GM18508 (cell line): ENCODE results near the gene LTA4H.

Experiments used
- ATAC-seq: cut with Tn5 transposase; IDR thresholded peaks from one replicate; pipeline ENCODE4 v1.9.1; 2021; ENCODE audit warnings: moderate number of reproducible peaks; ENCODE audit not compliant: insufficient read depth, unreplicated experiment

LTA4H gene

GRCh38 chr12:96060041-96060440 is 24.7 kb upstream of the LTA4H start:
- no peak for ATAC-seq

DNA sequence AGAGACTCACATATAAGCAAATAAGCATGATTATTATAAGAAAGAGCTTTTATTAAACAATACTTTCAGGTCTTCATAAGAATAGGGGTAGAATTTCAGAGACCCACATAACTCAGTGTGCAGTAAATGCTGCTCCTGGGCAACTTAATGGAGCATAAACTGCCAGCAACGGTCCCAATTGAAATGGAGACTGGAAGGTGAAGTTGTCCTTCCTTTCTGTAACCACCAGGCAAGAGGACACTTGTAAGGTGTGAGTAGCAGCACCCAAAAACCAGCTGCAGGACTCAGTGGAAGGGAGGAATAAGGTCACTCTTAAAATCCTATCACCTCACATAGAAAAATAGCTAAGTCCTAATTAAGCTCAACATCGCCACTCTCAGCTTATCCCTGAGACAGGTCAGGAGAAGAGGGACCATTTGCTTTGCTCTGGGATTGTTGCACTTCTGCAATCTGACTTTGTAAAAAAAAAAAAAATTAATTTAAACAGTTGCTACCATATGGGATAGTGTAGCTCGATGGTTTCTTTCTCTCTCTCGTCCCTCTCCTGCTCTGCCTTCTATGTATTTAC is 22.7 kb upstream of the LTA4H start:
- ATAC-seq = no peak

DNA sequence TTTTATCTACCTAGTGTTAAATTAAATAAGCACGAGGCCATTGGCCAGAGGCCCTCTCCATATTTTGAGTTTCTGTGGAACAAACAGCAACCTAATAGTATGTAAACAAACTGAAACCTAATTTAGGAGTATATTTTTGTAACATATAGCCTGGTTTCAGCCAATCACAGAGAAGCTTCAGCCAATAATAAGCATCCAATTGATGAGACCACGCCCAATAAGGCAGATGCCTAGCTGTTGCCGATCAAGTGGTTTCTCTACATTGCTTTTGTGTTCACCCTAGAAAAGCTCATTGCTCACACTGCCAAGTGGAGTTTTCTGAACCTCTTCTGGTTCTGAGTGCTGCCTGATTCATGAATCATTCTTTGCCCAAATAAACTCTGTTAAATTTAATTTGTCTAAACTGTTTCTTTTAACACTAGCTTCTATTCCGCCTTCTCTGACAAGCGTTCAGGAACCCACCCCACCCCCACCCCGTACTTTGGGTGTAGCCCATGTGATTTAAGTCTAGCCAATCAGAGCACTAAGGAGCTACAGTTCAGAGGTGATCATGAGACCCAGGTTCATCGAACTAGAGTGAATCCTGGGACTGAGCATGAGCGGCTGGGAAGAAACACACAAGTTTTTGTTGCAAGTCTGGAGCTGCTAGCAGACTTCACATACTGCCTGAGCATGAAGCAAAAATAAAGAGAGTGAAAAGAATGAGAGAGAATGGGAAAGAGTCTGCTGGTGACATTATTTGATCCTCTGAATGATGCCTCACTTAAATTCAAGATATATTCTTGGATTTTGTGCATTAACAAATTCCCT is 21.5 kb upstream of the LTA4H start:
- ATAC-seq = no peak

GRCh38 chr12:96054244-96054610 is 18.8 kb upstream of the LTA4H start:
- no peak for ATAC-seq

- ATAC-seq = no peak
Observed at GRCh38 chr12:96053476-96054243, 18.3 kb upstream of the LTA4H start.

DNA sequence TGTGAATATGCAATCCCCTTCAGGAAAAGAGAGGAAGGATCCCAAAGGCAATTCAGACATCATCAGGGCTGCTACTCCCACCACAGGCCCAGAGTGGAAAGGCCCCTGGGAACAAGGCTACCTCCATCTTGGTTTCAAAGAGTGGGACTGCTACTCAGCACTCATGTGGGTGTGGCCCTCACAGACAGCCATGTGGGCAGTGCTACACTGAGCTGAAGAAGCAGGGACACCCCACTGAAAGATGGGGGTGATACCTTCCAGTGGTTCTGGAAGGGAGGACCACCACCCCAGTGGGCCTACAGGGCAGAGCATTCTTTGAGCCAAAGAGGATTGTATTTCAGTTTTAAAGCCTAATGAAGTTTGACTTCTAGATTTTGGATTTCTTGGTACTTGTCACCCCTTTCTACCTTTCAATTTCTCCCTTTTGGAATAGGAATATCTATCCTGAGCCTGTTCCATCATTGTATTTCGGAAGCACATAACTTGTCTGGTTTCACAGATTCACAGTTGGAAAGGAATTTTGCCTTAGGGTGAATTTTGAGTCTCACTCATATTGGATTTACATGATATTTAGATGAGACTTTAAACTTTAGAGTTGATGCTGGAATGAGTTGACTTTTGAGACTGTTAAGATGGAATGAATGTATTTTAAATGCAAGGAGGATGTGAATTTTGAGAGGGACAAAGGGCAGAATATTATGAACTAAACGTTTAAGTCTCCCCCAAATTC is 16.5 kb upstream of the LTA4H start:
- ATAC-seq = no peak

DNA sequence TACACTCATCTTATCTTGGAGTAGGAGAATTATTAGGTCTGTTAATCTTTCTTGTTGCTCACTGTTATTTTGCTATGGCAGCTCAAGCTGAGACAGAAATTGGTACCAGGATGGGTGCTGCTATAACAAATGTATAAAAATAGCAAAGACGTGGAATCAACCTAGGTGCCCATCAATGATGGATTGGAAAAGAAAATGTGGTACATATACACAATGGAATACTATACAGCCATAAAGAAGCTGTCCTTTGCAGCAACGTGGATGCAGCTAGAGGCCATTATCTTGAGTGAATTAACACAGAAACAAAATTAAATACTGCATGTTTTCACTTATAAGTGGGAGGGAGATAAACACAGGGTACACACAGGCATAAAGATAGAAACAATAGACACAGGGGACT is 14.8 kb upstream of the LTA4H start:
- ATAC-seq = no peak

DNA sequence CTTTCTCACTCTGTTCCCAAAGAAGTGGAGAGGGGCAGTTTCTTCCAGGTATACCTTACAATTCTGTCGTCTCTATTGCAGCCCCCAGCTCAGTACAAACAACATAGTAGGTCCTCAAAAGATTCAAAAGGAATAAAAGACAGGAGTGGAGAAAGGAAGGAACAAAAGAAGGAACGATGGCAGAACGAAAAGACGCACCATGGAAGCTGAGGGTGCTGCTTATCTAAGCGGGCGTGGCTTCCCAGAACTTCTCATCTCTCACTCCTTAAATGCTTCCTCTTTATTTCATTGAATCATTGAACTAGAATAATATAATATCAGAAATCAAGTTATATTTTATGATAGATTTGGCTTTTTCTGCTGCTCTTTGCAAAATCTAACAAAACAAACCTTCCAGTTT is 13.7 kb upstream of the LTA4H start:
- ATAC-seq = no peak

DNA sequence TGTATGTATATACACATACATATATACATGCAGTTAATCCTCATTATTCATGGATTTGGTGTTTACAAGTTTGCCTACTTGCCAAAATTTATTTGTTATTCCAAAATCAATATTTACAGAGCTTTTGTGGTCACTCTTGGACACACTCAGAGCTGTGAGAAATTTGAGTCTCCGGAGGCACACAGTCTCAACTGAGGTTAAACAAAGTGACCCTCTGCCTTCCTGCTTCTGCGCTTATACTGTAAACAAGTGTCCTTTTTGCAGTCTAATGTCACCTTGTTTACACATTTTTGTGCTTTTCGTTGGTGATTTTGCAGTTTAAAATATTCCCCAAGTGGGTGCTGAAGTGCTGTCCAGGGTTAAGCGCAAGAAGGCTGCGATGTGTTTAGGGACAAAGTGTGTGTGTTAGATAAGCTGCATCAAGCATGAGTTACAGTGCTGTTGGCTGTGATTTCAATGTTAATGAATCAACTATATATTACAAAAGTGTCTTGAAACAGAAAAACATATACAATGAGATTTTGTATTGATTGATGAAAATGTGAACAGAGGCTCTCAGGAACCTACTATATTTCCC is 13.1 kb upstream of the LTA4H start:
- ATAC-seq = no peak

GRCh38 chr12:96047229-96048211 is 12.1 kb upstream of the LTA4H start:
- peak; percentile 57 for ATAC-seq

GRCh38 chr12:96046543-96047228 is 11.3 kb upstream of the LTA4H start:
- peak; percentile 5 for ATAC-seq

DNA sequence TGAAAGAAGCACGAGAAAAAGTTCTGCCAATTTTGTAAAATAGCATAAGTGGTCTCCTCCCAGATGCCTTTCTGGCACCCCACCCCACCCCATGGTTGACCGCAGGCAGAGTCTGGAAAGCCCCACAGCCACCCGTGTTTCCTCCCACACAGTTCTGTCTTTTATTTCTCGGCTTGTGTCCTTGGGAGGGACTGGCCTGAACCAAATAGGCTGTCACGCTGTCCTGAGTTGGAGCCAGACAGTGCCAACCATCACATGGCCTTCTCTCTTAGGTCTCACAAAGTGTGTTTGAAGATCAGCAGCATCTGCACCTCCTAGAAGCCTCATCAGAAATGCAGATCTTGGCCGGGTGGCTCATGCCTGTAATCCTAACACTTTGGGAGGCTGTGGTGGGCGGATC is 10.2 kb upstream of the LTA4H start:
- ATAC-seq = no peak

GRCh38 chr12:96044943-96045290 is 9.5 kb upstream of the LTA4H start:
- no peak for ATAC-seq

DNA sequence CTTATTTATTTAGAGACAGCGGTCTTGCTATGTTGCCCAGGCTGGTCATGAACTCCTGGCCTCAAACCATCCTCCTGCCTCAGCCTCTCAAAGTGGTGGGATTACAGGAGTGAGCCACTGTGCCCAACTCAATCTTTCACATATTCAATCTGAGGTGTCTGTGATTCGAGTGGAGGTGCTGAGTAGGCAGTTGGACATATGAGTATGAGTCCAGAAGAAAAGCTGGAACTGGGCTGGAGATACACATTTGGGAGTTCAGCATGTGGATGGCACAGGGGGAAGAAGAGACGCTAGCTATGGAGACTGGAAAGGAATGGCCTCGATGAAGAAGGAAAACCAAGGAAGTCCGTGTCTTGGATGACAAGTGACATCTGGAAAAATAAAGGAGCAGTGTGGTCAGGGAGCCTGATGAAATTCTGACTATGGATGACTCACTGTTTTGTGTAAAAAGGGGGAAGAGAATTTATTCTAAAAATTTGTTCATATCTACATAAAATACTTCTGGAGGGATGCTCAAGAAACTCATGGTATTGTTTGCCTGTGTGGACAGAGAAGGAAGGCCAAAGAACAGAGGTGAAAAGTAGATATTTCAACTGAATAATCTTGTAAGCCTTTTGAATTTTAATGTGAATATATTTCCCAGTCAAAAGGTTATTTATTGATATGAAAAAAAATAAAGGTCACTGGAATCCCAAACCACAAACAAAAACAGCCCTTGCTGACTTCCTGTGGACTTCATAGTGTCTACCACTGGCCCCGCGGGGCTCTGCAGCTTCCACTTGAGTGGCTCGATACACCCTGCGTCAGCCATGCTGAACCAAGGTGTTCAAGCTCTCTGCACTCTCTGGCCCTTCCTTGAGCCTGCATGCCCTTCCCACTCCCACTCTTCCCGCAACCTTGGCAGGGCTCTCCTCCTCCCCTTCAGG is 8.9 kb upstream of the LTA4H start:
- ATAC-seq = no peak

DNA sequence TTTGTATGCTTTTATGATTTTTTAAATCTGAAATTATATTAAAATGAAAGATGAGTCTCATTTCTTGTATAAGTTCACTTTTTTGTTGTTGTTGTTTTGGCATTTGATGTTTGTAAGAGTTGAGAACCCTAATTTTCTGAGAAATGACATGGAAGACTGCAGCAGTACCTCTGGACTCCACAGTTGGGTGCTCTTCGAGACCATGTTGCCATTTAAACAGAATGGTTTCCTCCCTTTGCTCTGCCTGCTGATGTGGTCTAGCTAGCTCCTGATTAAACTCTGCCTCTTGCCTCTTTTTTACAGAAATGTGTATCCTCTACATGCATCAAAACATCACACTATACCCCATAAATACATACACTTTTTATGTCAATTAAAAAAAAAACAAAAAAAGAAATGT is 5.8 kb upstream of the LTA4H start:
- ATAC-seq = no peak

GRCh38 chr12:96040305-96041133 is 5.1 kb upstream of the LTA4H start:
- ATAC-seq = no peak

DNA sequence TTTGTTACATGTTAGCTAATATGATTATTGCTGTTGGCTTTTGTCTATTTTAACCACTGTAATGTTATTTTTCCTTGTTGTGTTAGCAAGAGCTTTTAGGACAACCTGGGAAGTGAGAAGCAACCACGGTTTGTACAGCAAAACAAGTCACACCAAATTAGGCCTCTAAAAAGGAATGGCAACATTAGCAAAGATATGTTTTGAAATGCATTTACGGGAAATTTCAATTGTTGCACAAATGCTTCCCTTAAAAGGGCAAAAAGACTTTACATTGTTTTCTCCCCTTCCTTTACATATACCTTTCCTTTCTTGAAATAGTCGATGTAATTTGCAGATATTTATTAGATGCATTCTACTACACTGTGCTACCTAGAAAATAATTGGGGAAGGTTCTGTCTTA is 4.1 kb upstream of the LTA4H start:
- no peak for ATAC-seq
